AG08396 (cell line): ENCODE results near the gene MIB1.

ENCODE experiments used
- DNase-seq: peaks from one replicate; pipeline ENCODE4 v3.0.0; 2012; ENCODE audit warnings: low spot score, mixed read lengths

MIB1 gene

GRCh38 chr18:21815101-21815500 is 74.5 kb downstream of the MIB1 start:
- DNase-seq, result no peak

- peak; percentile 22 for DNase-seq
Measured at GRCh38 chr18:21820033-21820810, 79.6 kb downstream of the MIB1 start.

GRCh38 chr18:21820811-21821143 is 80.2 kb downstream of the MIB1 start:
- no peak for DNase-seq

GRCh38 chr18:21823848-21824247 is 83.3 kb downstream of the MIB1 start:
- DNase-seq, result no peak

- peak; percentile 8 for DNase-seq
Measured at GRCh38 chr18:21826196-21826595, 85.6 kb downstream of the MIB1 start.

- no peak for DNase-seq
Measured at GRCh38 chr18:21826641-21827302, 86.2 kb downstream of the MIB1 start.

- DNase-seq, result no peak
Measured at GRCh38 chr18:21830532-21830931, 89.9 kb downstream of the MIB1 start.

GRCh38 chr18:21831413-21831831 is 90.8 kb downstream of the MIB1 start:
- DNase-seq, result peak; percentile 24

GRCh38 chr18:21833604-21834298 is 93.2 kb downstream of the MIB1 start:
- DNase-seq, result no peak

GRCh38 chr18:21834299-21834660 is 93.7 kb downstream of the MIB1 start:
- no peak for DNase-seq

- DNase-seq, result no peak
Measured at GRCh38 chr18:21841570-21841969, 101.0 kb downstream of the MIB1 start.

GRCh38 chr18:21843341-21843740 is 102.7 kb downstream of the MIB1 start:
- DNase-seq, result no peak

GRCh38 chr18:21851327-21851961 is 110.9 kb downstream of the MIB1 start:
- no peak for DNase-seq

- no peak for DNase-seq
Measured at GRCh38 chr18:21853016-21853415, 112.4 kb downstream of the MIB1 start.

- DNase-seq, result no peak
Measured at GRCh38 chr18:21853775-21854552, 113.4 kb downstream of the MIB1 start.

- DNase-seq, result no peak
Measured at GRCh38 chr18:21855432-21855831, 114.8 kb downstream of the MIB1 start.

- no peak for DNase-seq
Measured at GRCh38 chr18:21857871-21858270, 117.3 kb downstream of the MIB1 start.

GRCh38 chr18:21858544-21858943 is 118.0 kb downstream of the MIB1 start:
- no peak for DNase-seq

GRCh38 chr18:21864386-21864785 is 123.8 kb downstream of the MIB1 start:
- no peak for DNase-seq

GRCh38 chr18:21865043-21865442 is 124.5 kb downstream of the MIB1 start:
- no peak for DNase-seq

- DNase-seq, result no peak
Measured at GRCh38 chr18:21868770-21869169, 128.2 kb downstream of the MIB1 start.

GRCh38 chr18:21889570-21889969 is 149.0 kb downstream of the MIB1 start:
- DNase-seq, result no peak
